Medulla oblongata (tissue), 1 donor: ENCODE data around the gene MRPL39.

ENCODE experiments used
- DNase-seq: peaks from one replicate; pipeline ENCODE4 v3.0.0-alpha.2; 2015; ENCODE audit errors: extremely low spot score

The MRPL39 gene

GRCh38 chr21:25568246-25568645 is 39.0 kb downstream of the MRPL39 start:
- DNase-seq = peak; percentile 53

DNA sequence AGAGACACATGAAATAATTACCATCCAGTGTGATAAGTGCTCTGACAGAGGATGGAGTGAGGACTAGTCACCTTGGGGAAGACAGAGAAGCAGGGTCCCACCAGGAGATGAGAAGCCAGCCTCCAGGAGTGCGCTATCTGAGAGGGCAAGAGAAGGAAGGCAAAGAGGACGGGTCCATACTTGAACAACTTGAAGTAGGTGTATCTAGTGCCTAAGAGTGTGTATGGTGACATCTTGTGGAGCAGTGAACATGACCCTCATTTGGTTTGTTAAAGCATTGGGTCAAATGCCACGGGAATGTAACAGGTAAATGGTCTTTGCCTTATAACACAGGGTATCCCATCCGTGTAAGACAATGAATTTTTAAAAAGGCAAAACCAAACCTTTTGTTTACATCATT is 39.8 kb downstream of the MRPL39 start:
- DNase-seq = no peak

DNA sequence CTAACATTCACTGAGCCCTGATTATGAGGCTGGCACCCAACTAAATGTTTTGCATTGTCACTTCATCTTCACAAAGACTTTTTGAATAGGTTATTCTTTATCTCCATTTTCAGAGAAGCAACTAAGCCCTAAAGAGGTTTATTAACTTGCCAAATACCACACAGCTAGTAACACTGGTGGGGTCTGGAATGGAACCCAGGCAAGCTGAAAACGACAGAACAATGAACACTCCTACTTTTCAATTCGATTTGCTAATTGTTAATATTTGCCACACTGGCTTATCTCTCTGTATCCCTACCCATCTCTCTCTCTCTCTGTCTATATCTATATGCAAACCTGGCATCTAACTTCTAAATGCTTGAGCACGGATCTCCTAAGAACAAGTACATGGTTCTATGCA is 40.6 kb downstream of the MRPL39 start:
- DNase-seq = no peak

DNA sequence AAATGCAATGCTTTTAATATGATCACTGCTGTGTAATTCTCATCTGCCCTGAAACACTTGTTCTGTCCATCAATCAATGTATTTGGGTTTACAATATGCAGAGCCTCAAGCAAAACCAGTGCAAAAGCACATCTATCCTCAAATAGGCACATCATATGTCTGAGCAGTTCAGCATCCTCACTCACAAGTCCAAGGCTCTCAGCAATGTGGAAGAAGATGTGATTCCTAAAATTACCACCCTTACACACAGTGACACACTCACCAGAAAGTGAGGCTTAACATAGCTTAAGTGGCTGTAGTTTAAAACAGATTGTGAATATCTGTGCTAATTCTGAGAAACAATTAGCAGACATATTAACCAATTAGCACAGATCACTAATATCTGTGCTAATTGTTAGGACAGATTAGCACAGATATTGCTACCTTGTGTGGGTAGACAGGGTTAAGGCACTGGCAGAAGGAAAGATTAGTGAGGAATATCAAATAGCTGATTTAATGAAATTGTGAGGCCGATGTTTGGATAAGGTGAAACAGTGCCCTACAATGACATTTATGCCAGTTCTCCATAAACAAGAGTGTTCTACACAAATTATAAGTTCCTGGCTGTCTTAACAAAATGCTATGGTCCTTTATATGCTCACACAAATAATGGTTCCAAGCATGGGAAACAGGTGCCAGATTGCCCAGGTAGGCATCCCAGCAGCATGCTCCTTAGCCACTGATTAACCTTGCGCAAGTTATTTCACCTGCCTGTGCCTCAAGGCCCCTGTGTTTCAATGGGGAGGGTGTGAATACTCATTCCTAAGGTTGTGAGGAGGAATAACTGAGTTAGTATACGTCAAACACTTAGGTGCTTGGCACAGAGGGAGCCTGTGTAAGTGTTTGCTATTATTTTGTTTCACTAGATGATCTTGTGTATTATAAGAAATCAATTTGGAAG is 41.7 kb downstream of the MRPL39 start:
- no peak for DNase-seq

GRCh38 chr21:25564349-25564948 is 42.8 kb downstream of the MRPL39 start:
- DNase-seq = no peak

DNA sequence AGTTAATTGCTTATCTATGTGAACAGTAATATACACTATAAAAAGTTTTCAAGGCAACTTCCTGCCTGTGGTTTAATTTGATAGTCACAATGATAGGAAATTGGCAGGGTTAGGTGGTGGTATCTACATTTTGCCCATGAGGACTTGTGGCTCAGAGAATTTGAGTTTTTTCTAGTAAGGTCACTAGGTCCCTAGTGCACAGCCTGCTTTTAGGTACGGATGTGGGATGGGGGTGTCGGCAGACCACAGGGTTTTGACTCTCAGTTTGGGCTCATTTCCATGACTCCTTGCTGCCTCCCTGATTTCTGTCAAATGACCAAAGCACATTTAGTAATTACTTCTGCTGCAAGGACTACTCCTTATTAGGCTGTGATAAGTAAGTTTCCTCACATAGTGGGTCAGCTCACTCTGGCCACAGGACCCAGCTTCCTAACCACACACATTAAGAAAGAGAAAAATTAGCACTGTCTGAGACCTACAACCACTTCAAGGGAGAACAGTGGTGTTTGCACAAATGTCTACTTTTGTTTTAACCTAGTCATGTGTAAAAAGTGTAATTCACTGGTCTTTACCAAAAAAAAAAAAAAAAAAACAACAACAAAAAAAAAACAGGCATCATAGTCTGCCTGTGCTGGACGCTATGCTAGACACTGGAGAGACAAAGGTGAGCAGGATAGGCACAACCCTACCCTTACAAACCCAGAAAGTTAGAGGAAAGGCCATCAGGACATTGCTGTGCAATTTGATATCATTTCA is 43.7 kb downstream of the MRPL39 start:
- no peak for DNase-seq

GRCh38 chr21:25562660-25563059 is 44.6 kb downstream of the MRPL39 start:
- DNase-seq = no peak

- peak; percentile 51 for DNase-seq
Measured at GRCh38 chr21:25561668-25562641, 45.3 kb downstream of the MRPL39 start.

DNA sequence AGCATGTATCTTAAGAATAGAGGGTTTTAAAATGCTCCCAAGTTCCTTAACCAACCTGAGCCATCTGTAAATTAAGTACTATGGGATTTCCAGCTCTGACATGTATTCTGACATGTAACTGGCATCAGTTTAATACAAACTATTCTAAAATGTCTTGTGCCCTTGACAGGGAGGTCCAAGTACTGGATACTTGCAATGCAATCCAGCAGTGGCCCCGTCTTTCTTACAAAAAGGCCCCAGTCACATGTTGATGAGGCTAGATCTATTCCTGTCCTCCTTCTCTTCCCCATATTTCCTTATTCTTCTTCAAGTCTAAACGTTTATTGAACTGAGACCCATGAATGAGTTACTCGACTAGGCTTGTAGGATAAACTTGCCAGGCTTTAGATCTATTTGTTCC is 46.4 kb downstream of the MRPL39 start:
- peak; percentile 27 for DNase-seq

DNA sequence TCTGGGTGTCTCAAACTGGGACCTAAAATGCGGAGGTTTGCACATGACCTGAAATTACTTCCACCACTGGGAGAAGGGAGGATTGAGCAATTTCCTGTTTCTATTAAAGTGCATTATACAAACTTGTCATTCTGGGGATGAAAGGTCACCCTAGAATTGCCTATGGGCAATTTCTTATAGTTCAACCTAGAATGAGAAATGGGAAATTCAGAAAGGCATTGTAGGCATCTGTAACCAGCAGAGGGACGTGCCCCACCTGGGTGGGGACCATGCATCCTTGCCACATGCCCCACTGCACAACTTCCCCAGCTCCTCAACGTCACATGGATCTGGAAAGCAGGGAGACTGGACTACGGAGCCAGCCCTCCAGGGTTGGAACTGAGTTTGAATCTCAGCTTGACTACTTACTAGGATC is 47.0 kb downstream of the MRPL39 start:
- peak; percentile 38 for DNase-seq

DNA sequence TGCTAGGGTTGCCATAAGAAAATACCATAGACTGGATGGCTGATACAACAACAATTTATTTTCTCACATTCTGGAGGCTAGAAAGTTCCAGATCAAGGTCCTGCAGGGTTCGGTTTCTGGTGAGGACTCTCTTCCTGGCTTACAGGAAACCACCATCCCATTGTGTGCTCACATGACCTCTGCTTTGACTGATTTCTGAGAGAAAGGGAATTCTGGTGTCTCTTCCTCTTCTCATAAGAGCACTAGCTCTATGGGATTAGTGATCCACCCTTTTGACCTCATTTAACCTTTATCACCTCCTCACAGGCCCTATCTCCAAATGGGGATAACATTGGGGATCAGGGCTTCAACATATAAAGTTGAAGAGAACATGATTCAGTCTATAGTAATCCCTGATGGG is 47.5 kb downstream of the MRPL39 start:
- DNase-seq = peak; percentile 13

DNA sequence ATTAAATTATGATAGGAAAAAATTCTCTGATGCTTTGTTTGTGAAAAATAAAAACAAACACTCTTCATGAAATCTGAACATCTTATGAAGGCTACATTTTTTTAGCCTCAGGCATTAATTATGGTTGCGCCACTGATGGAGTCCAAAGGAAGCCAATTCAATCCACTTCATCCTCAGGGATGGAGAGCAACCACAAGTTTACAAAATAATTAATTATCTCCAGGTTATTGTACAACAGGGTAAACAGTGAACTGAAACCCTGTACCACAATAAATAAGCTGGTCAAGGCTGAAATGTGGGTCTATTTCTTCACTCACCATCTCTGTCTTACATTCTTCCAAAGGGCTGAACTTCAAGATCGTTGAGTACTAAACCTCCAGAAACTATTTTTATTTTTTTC is 49.2 kb downstream of the MRPL39 start:
- no peak for DNase-seq

DNA sequence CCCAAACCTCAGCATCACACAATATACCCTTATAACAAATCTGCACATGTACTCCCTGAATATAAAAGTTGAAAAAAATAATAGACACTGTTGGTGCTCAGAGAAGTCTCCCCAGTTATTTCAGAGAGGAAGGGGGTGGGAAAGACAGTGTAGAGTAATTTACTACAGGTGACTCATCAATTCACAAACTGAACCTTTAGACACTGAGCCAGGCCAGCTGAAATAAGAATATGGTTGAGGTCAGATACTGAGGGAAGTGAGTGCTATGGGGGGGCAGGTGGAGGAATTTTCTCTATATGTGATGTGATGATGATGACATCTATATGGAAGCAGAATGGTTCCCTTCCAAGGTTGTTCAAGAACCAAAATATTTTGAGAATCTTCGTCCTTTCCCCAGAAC is 50.1 kb downstream of the MRPL39 start:
- DNase-seq = no peak

- DNase-seq = no peak
Measured at GRCh38 chr21:25556091-25556490, 51.2 kb downstream of the MRPL39 start.

GRCh38 chr21:25555492-25555891 is 51.8 kb downstream of the MRPL39 start:
- DNase-seq = no peak

GRCh38 chr21:25552856-25553255 is 54.4 kb downstream of the MRPL39 start:
- no peak for DNase-seq

DNA sequence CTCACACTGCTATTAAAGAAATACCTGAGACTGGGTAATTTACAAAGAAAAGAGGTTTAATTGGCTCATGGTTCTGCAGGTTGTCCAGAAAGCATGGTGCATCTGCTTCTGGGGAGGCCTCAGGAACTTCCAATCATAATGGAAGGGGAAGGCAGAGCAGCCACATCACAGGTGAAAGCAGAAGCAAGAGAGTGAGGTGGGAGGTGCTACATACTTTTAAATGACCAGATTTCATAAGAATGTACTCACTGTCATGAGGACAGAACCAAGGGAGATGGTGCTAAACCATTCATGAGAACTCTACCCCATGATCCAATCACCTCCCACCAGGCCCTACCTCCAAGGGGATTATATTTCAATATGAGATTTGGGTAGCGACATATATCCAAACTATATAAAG is 55.7 kb downstream of the MRPL39 start:
- DNase-seq = no peak

DNA sequence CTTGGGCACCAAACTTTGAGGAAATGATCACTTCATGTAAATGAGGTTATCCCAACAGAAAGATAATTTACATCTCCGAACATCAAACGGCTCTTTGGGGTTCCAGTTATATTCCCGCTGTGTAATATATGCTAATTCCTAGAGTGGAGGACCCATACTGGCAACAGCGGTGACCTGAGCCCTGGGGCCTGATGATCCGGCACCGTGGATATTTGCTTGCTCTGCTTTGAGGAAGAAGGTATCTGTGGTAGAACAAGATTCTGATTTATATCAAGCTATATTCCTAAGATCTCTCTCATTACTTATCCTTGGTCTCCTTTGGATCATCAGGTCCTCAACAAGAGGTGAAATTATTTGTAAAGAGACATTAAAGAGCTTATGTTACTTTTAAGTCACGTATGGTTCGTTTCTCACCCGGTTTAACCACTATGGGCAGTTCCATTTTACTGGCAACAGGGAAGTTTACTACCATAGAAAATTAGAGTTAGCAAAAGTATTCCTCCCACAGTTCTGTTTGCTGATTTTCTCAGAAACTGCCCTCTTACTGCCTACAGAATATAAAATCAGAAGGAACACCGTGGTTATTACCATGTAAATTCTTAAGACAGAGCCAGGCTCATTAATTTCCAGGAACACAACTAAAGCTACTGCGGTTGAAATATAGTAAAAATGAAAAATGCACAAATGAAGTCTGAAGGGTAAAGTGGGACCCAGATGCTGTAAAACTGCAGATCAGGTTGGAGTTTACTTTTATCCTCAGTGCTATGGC is 56.7 kb downstream of the MRPL39 start:
- DNase-seq = no peak

DNA sequence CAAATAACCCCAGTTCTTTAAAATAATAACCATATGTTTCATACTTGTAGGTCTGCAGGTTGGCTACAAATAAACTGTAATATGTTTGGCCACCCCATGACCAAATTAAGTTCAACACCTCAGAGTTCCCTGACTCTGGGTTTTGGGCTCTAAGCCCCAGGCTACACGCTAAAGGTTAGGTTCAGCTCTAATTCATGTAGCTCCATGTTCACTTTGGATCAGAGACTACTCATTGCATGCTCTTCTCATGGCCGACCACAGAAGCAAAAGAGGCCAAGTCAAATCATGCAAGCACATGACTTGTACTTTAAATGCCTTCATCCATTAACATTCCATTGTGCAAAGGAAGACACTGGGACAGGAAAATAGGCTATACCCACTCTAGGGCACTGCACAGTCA is 66.2 kb downstream of the MRPL39 start:
- DNase-seq = no peak

GRCh38 chr21:25539606-25540005 is 67.7 kb downstream of the MRPL39 start:
- no peak for DNase-seq

GRCh38 chr21:25537174-25537573 is 70.1 kb downstream of the MRPL39 start:
- DNase-seq = no peak
